Nephron (organoid): ENCODE results near the gene TMEM248.

Source experiments
- H3K27ac Mint-ChIP-seq, 3 experiments: 2 replicates each; pipeline ENCODE4 v1.8.0; 2020; ENCODE audit warnings: mixed read lengths in 3 of 3, mild to moderate bottlenecking in 2 of 3, moderate library complexity in 1 of 3
- H3K27me3 Mint-ChIP-seq: 2 replicates; pipeline ENCODE4 v1.8.0; 2021; ENCODE audit warnings: low read depth, mild to moderate bottlenecking, moderate library complexity, mixed read lengths
- H3K36me3 Mint-ChIP-seq: 2 replicates; pipeline ENCODE4 v1.8.0; 2020; ENCODE audit warnings: low read depth, mixed read lengths
- H3K4me1 Mint-ChIP-seq: 2 replicates; pipeline ENCODE4 v1.8.0; 2020; ENCODE audit warnings: mixed read lengths
- H3K4me3 Mint-ChIP-seq, 3 experiments: 2 replicates each; pipeline ENCODE4 v1.8.0; 2020; ENCODE audit warnings: mild to moderate bottlenecking in 3 of 3, mixed read lengths in 3 of 3, moderate library complexity in 2 of 3
- H3K9me3 Mint-ChIP-seq: 2 replicates; pipeline ENCODE4 v1.8.0; 2020; ENCODE audit warnings: mixed read lengths
- TF ChIP-seq, protein P1 (sequence below), 3 experiments: fragments of 200-600 bp; sonication (generic); IDR thresholded peaks; one replicate each; pipeline ENCODE4 v1.5.0; 2021; ENCODE audit warnings: antibody characterized with exemption in 3 of 3; ENCODE audit not compliant: unreplicated experiment in 3 of 3

TMEM248 gene

GRCh38 chr7:66939325-66939724, 18.3 kb downstream of the TMEM248 start:
- Mint-ChIP-seq H3K4me1 (no peaks in the 10 kb centered on the region), H3K4me3 (no peak overlapping the region), H3K9me3 (peaks cover 19% of the 10 kb centered on the region), H3K27ac (no peak overlapping the region), H3K27me3 (no peaks in the 10 kb centered on the region), H3K36me3 (peaks cover 58% of the 10 kb centered on the region)
- TF ChIP-seq, protein P1, sequence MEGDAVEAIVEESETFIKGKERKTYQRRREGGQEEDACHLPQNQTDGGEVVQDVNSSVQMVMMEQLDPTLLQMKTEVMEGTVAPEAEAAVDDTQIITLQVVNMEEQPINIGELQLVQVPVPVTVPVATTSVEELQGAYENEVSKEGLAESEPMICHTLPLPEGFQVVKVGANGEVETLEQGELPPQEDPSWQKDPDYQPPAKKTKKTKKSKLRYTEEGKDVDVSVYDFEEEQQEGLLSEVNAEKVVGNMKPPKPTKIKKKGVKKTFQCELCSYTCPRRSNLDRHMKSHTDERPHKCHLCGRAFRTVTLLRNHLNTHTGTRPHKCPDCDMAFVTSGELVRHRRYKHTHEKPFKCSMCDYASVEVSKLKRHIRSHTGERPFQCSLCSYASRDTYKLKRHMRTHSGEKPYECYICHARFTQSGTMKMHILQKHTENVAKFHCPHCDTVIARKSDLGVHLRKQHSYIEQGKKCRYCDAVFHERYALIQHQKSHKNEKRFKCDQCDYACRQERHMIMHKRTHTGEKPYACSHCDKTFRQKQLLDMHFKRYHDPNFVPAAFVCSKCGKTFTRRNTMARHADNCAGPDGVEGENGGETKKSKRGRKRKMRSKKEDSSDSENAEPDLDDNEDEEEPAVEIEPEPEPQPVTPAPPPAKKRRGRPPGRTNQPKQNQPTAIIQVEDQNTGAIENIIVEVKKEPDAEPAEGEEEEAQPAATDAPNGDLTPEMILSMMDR (IDR thresholded peaks at IDR 0.05; ENCODE audit: unreplicated experiment in 3 of 3), result no peak

GRCh38 chr7:66946545-66946944, 25.5 kb downstream of the TMEM248 start:
- H3K27me3 Mint-ChIP-seq, result no peaks in the 10 kb centered on the region
- TF ChIP-seq, protein P1 (IDR thresholded peaks at IDR 0.05; ENCODE audit: unreplicated experiment in 3 of 3), result no peak
- no peaks in the 10 kb centered on the region for H3K4me1 Mint-ChIP-seq
- no peak overlapping the region for H3K4me3 Mint-ChIP-seq
- H3K36me3 Mint-ChIP-seq, result peaks cover 60% of the 10 kb centered on the region
- no peaks in the 10 kb centered on the region for H3K9me3 Mint-ChIP-seq
- H3K27ac Mint-ChIP-seq, result no peak overlapping the region

- no peaks in the 10 kb centered on the region for H3K9me3 Mint-ChIP-seq
- no peaks in the 10 kb centered on the region for H3K4me1 Mint-ChIP-seq
Measured at GRCh38 chr7:66948480-66949109, 27.6 kb downstream of the TMEM248 start.

DNA sequence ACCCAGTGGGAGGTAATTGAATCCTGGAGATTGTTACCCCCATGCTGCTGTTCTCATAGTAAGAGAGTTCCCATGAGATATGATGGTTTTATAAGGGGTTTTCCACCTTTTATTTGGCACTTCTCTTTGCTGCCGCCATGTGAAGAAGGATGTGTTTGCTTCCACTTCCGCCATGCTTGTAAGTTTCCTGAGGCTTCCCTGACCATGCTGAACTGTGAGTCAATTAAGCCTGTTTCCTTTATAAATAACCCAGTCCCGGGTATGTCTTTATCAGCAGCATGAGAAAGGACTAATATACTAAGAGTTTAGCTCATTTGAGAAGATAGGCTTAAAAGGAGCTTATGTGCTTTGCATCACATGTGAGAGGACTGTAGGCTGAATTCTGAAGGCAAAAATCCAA, 29.3 kb downstream of the TMEM248 start:
- no peaks in the 10 kb centered on the region for H3K27me3 Mint-ChIP-seq
- no peak overlapping the region for H3K27ac Mint-ChIP-seq
- H3K9me3 Mint-ChIP-seq, result no peaks in the 10 kb centered on the region
- H3K36me3 Mint-ChIP-seq, result peaks cover 53% of the 10 kb centered on the region
- no peaks in the 10 kb centered on the region for H3K4me1 Mint-ChIP-seq
- TF ChIP-seq, protein P1 (IDR thresholded peaks at IDR 0.05; ENCODE audit: unreplicated experiment in 3 of 3), result no peak
- no peak overlapping the region for H3K4me3 Mint-ChIP-seq

More at GRCh38 chr7:66948480-66949109, 27.6 kb downstream of the TMEM248 start:
- H3K27me3 Mint-ChIP-seq, result no peaks in the 10 kb centered on the region
- TF ChIP-seq, protein P1 (IDR thresholded peaks at IDR 0.05; ENCODE audit: unreplicated experiment in 3 of 3), result no peak
- H3K27ac Mint-ChIP-seq, result no peak overlapping the region
- peaks cover 58% of the 10 kb centered on the region for H3K36me3 Mint-ChIP-seq
- H3K4me3 Mint-ChIP-seq, result no peak overlapping the region

GRCh38 chr7:66950763-66951162, 29.7 kb downstream of the TMEM248 start:
- no peak overlapping the region for H3K4me3 Mint-ChIP-seq
- H3K9me3 Mint-ChIP-seq, result no peaks in the 10 kb centered on the region
- TF ChIP-seq, protein P1 (IDR thresholded peaks at IDR 0.05; ENCODE audit: unreplicated experiment in 3 of 3), result no peak
- H3K27ac Mint-ChIP-seq, result no peak overlapping the region
- no peaks in the 10 kb centered on the region for H3K27me3 Mint-ChIP-seq
- H3K36me3 Mint-ChIP-seq, result peaks cover 52% of the 10 kb centered on the region
- H3K4me1 Mint-ChIP-seq, result no peaks in the 10 kb centered on the region

DNA sequence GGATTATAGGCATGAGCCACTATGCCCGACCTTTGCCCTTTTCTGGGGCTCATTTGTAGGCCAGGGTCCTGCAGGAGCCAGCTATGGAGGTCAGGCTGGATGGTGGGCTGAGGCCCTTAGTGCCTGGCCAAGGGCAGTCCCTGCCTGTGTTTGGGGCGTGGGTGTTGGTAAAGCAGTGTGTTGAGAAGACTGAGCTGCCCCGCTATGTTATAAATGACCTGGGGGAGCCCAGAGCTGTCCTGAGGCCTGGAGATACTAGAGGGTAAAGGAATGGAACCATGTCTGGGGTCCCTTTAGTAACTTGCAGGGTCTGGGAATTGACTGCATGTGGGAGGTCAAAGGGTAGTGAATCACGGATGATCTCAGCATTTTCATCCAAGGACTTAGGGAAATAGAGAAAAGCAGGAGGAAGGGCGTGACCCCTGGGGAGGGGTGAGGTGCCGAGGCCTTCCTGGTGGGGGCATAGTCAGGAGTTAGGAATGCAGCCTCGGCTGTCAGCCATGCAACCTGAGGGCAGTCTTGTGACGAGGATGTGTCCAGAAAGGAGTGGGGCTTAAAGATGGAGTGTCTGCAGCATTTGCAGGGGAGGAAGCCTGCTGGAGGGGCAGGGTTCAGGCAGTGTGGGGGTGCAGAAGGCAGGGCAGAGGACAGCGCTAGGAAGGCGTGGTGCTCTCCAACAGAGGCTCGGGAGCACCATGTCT, 31.5 kb downstream of the TMEM248 start:
- no peaks in the 10 kb centered on the region for H3K4me1 Mint-ChIP-seq
- H3K36me3 Mint-ChIP-seq, result peaks cover 62% of the 10 kb centered on the region
- no peak overlapping the region for H3K27ac Mint-ChIP-seq
- H3K27me3 Mint-ChIP-seq, result no peaks in the 10 kb centered on the region
- H3K9me3 Mint-ChIP-seq, result no peaks in the 10 kb centered on the region
- TF ChIP-seq, protein P1 (IDR thresholded peaks at IDR 0.05; ENCODE audit: unreplicated experiment in 3 of 3), result no peak
- no peak overlapping the region for H3K4me3 Mint-ChIP-seq
